ENCODE results near the gene PTPRT.

PTPRT gene

GRCh38 chr20:42714298-42715141 is 475.2 kb downstream of the PTPRT start:
- no peak for DNase-seq (ENCODE audit: low spot score)

GRCh38 chr20:42708266-42708665 is 481.4 kb downstream of the PTPRT start:
- DNase-seq (ENCODE audit: low spot score): no peak

- no peak for DNase-seq (ENCODE audit: low spot score)
These were observed 482.9 kb downstream of the PTPRT start for GRCh38 chr20:42706759-42707158.

- no peak for DNase-seq (ENCODE audit: low spot score)
These were observed 484.2 kb downstream of the PTPRT start for GRCh38 chr20:42705550-42705949.

GRCh38 chr20:42703744-42704143 is 486.0 kb downstream of the PTPRT start:
- no peak for DNase-seq (ENCODE audit: low spot score)

GRCh38 chr20:42701948-42702347 is 487.8 kb downstream of the PTPRT start:
- no peak for DNase-seq (ENCODE audit: low spot score)

GRCh38 chr20:42700372-42700771 is 489.3 kb downstream of the PTPRT start:
- DNase-seq (ENCODE audit: low spot score): no peak

GRCh38 chr20:42697962-42698361 is 491.7 kb downstream of the PTPRT start:
- no peak for DNase-seq (ENCODE audit: low spot score)

- DNase-seq (ENCODE audit: low spot score): no peak
These were observed 498.8 kb downstream of the PTPRT start for GRCh38 chr20:42690842-42691437.

- DNase-seq (ENCODE audit: low spot score): no peak
These were observed 501.1 kb downstream of the PTPRT start for GRCh38 chr20:42688576-42688975.

GRCh38 chr20:42686057-42686456 is 503.6 kb downstream of the PTPRT start:
- DNase-seq (ENCODE audit: low spot score): no peak

- no peak for DNase-seq (ENCODE audit: low spot score)
These were observed 510.8 kb downstream of the PTPRT start for GRCh38 chr20:42678895-42679294.

- DNase-seq (ENCODE audit: low spot score): no peak
These were observed 533.6 kb downstream of the PTPRT start for GRCh38 chr20:42656130-42656529.

- no peak for DNase-seq (ENCODE audit: low spot score)
These were observed 537.4 kb downstream of the PTPRT start for GRCh38 chr20:42652266-42652665.

GRCh38 chr20:42650191-42650746 is 539.4 kb downstream of the PTPRT start:
- DNase-seq (ENCODE audit: low spot score): no peak

- DNase-seq (ENCODE audit: low spot score): no peak
These were observed 540.0 kb downstream of the PTPRT start for GRCh38 chr20:42649748-42650147.

- DNase-seq (ENCODE audit: low spot score): no peak
These were observed 543.5 kb downstream of the PTPRT start for GRCh38 chr20:42646250-42646649.

GRCh38 chr20:42641886-42642285 is 547.8 kb downstream of the PTPRT start:
- no peak for DNase-seq (ENCODE audit: low spot score)

GRCh38 chr20:42639140-42639539 is 550.6 kb downstream of the PTPRT start:
- DNase-seq (ENCODE audit: low spot score): no peak

GRCh38 chr20:42635699-42636411 is 553.9 kb downstream of the PTPRT start:
- DNase-seq (ENCODE audit: low spot score): no peak

- no peak for DNase-seq (ENCODE audit: low spot score)
These were observed 555.5 kb downstream of the PTPRT start for GRCh38 chr20:42634156-42634555.

GRCh38 chr20:42628683-42629082 is 561.0 kb downstream of the PTPRT start:
- no peak for DNase-seq (ENCODE audit: low spot score)

GRCh38 chr20:42613076-42613475 is 576.6 kb downstream of the PTPRT start:
- no peak for DNase-seq (ENCODE audit: low spot score)
